Measurements from ENCODE around the gene OSMR. TPM values are rescaled to one million over a fixed set of nuclear protein-coding genes. Genes with fewer than 3 reads are reported as not detected.

The OSMR gene
- total and polyA plus RNA-seq, 2 donors from 2014 or later, result 12.9 to 118 TPM

DNA sequence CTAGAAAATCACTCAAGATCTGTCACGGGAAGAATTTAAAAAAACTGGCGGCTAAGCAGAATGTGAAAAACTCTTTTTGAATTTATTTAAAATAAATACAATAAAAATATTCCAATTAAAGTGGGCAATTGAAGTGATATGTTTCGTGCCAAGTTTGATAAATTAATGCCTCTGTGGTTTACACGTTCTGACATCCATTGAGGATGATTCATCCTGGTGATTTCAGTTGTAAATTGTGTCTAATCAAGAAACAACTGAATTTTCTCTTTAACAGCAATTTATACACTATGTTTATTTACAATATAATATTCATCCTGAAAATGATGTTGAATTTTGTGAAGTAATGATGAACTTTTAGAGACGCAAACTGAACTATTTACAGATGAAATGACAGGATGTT is 21.0 kb upstream of the OSMR start:
- H3K27ac ChIP-seq (ENCODE audit: low read depth in 2 of 2, low read length in 2 of 2), result no peak overlapping the region
- intact Hi-C loops (cut with DNase I), result no loop called here
- no peaks in the 10 kb centered on the region for H3K9me3 ChIP-seq (ENCODE audit: control insufficient read depth in 2 of 3, insufficient read depth in 1 of 3, low read length in 3 of 3)
- peaks cover 0 to 5% (median 2%) of the 10 kb centered on the region in 3 donors for H3K36me3 ChIP-seq (ENCODE audit: control insufficient read depth in 2 of 3, insufficient read depth in 3 of 3, low read length in 3 of 3)
- H3K4me1 ChIP-seq (ENCODE audit: control insufficient read depth in 2 of 3, insufficient read depth in 2 of 3, low read depth in 1 of 3, low read length in 3 of 3), result no peaks in the 10 kb centered on the region
- H3K4me3 ChIP-seq (ENCODE audit: low read length in 3 of 3), result no peak overlapping the region
- TF ChIP-seq CTCF (IDR thresholded peaks at IDR 0.05; ENCODE audit: borderline replicate concordance, extremely low read depth, insufficient read depth), result no peak
- no peak overlapping the region for H3K9ac ChIP-seq (ENCODE audit: low read length in 3 of 3)
- no peaks in the 10 kb centered on the region for H3K27me3 ChIP-seq (ENCODE audit: control insufficient read depth, insufficient read depth, low read length)
- DNase-seq (no peak), FAIRE-seq (peak; percentile 15)

GRCh38 chr5:38825494-38825893 is 20.3 kb upstream of the OSMR start:
- intact Hi-C loops (cut with DNase I), result no loop called here
- no peak for FAIRE-seq
- Histone ChIP-seq H3K27me3 (ENCODE audit: control insufficient read depth, insufficient read depth, low read length) (no peaks in the 10 kb centered on the region), H3K36me3 (ENCODE audit: control insufficient read depth in 2 of 3, insufficient read depth in 3 of 3, low read length in 3 of 3) (peaks cover 0 to 5% (median 2%) of the 10 kb centered on the region in 3 donors), H3K27ac (ENCODE audit: low read depth in 2 of 2, low read length in 2 of 2) (no peak overlapping the region), H3K9me3 (ENCODE audit: control insufficient read depth in 2 of 3, insufficient read depth in 1 of 3, low read length in 3 of 3) (no peaks in the 10 kb centered on the region), H3K4me1 (ENCODE audit: control insufficient read depth in 2 of 3, insufficient read depth in 2 of 3, low read depth in 1 of 3, low read length in 3 of 3) (no peaks in the 10 kb centered on the region), H3K9ac (ENCODE audit: low read length in 3 of 3) (no peak overlapping the region), H3K4me3 (ENCODE audit: low read length in 3 of 3) (no peak overlapping the region)
- no peak for TF ChIP-seq CTCF (IDR thresholded peaks at IDR 0.05; ENCODE audit: borderline replicate concordance, extremely low read depth, insufficient read depth)
- DNase-seq, result no peak

GRCh38 chr5:38827525-38827924 is 18.3 kb upstream of the OSMR start:
- H3K27me3 ChIP-seq (ENCODE audit: control insufficient read depth, insufficient read depth, low read length), result no peaks in the 10 kb centered on the region
- no peak overlapping the region for H3K9ac ChIP-seq (ENCODE audit: low read length in 3 of 3)
- no peak for TF ChIP-seq CTCF (IDR thresholded peaks at IDR 0.05; ENCODE audit: borderline replicate concordance, extremely low read depth, insufficient read depth)
- FAIRE-seq, result no peak
- peaks cover 0 to 6% (median 0%) of the 10 kb centered on the region in 3 donors for H3K4me1 ChIP-seq (ENCODE audit: control insufficient read depth in 2 of 3, insufficient read depth in 2 of 3, low read depth in 1 of 3, low read length in 3 of 3)
- H3K4me3 ChIP-seq (ENCODE audit: low read length in 3 of 3), result no peak overlapping the region
- DNase-seq, result no peak
- H3K27ac ChIP-seq (ENCODE audit: low read depth in 2 of 2, low read length in 2 of 2), result no peak overlapping the region
- H3K9me3 ChIP-seq (ENCODE audit: control insufficient read depth in 2 of 3, insufficient read depth in 1 of 3, low read length in 3 of 3), result no peaks in the 10 kb centered on the region
- peaks cover 0 to 5% (median under 1%) of the 10 kb centered on the region in 3 donors for H3K36me3 ChIP-seq (ENCODE audit: control insufficient read depth in 2 of 3, insufficient read depth in 3 of 3, low read length in 3 of 3)
- intact Hi-C loops (cut with DNase I), result no loop called here

DNA sequence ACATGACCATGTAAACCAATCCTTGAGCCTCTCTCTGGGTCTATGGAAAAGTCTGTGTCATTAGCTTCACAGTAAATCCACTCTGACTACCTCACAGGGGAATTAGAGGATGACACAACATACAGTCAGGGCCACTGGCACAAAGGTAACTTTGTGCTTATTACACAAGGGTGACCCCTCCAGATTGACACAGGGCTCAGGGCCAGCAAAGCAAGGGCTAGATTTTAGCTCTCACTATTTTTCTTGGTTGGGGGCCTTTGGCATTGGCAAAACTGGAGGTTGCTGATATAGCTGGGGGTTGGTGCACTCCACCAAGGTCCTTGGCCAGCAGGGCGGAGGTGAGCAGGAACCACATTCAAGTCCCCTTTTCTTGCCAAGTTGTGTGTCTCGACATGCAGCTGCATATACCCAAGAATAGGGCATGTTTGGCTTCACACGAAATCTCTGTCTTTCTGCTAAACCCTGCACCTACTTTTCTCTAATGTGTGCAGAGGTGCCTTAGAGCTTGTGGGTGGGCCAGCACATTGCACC is 15.2 kb upstream of the OSMR start:
- intact Hi-C loops (cut with DNase I), result no loop called here
- no peaks in the 10 kb centered on the region for H3K27me3 ChIP-seq (ENCODE audit: control insufficient read depth, insufficient read depth, low read length)
- FAIRE-seq, result no peak
- H3K27ac ChIP-seq (ENCODE audit: low read depth in 2 of 2, low read length in 2 of 2), result no peak overlapping the region
- H3K9me3 ChIP-seq (ENCODE audit: control insufficient read depth in 2 of 3, insufficient read depth in 1 of 3, low read length in 3 of 3), result no peaks in the 10 kb centered on the region
- no peak overlapping the region for H3K9ac ChIP-seq (ENCODE audit: low read length in 3 of 3)
- no peak for TF ChIP-seq CTCF (IDR thresholded peaks at IDR 0.05; ENCODE audit: borderline replicate concordance, extremely low read depth, insufficient read depth)
- H3K4me3 ChIP-seq (ENCODE audit: low read length in 3 of 3), result no peak overlapping the region
- peaks cover 0 to 2% (median 0%) of the 10 kb centered on the region in 3 donors for H3K36me3 ChIP-seq (ENCODE audit: control insufficient read depth in 2 of 3, insufficient read depth in 3 of 3, low read length in 3 of 3)
- DNase-seq, result no peak
- H3K4me1 ChIP-seq (ENCODE audit: control insufficient read depth in 2 of 3, insufficient read depth in 2 of 3, low read depth in 1 of 3, low read length in 3 of 3), result peaks cover 0 to 6% (median 0%) of the 10 kb centered on the region in 3 donors
